Stimulated activated CD4-positive, alpha-beta T cell treated with anti-CD3 and anti-CD28 coated beads, Interleukin-4, amount 100 ng/mL, for 24 hours (primary cell): ENCODE measurements around the gene GCH1.
"Not testable (repeated sequence)": the region's sequence is repeated elsewhere in the genome, so short reads cannot be mapped to it uniquely, and the experiment has no call there.

Source experiments
- DNase-seq: peaks from one replicate; pipeline ENCODE4 v3.0.0-alpha.2; 2020

GCH1 gene

GRCh38 chr14:54906075-54906474 lies 3.4 kb upstream of the GCH1 start:
- DNase-seq = no peak

GRCh38 chr14:54902143-54902520 lies 494 bp downstream of the GCH1 start:
- DNase-seq = peak; percentile 78

GRCh38 chr14:54901380-54902142 lies 1.1 kb downstream of the GCH1 start:
- DNase-seq = peak; percentile 20

GRCh38 chr14:54899573-54899972 lies 3.1 kb downstream of the GCH1 start:
- DNase-seq = no peak

GRCh38 chr14:54897809-54898555 lies 4.6 kb downstream of the GCH1 start:
- not testable (repeated sequence) for DNase-seq

- DNase-seq = no peak
Measured at GRCh38 chr14:54895683-54896082, 6.9 kb downstream of the GCH1 start.

- DNase-seq = no peak
Measured at GRCh38 chr14:54894995-54895394, 7.6 kb downstream of the GCH1 start.

- peak; percentile 47 for DNase-seq
Measured at GRCh38 chr14:54893151-54893760, 9.4 kb downstream of the GCH1 start.

- no peak for DNase-seq
Measured at GRCh38 chr14:54891471-54892245, 11.0 kb downstream of the GCH1 start.

GRCh38 chr14:54890788-54891187 lies 11.8 kb downstream of the GCH1 start:
- no peak for DNase-seq

- no peak for DNase-seq
Measured at GRCh38 chr14:54889919-54890318, 12.7 kb downstream of the GCH1 start.

GRCh38 chr14:54882521-54882920 lies 20.1 kb downstream of the GCH1 start:
- no peak for DNase-seq

- peak; percentile 20 for DNase-seq
Measured at GRCh38 chr14:54881761-54882401, 20.7 kb downstream of the GCH1 start.

GRCh38 chr14:54881235-54881760 lies 21.3 kb downstream of the GCH1 start:
- peak; percentile 18 for DNase-seq

- no peak for DNase-seq
Measured at GRCh38 chr14:54877703-54878021, 25.0 kb downstream of the GCH1 start.

- DNase-seq = no peak
Measured at GRCh38 chr14:54877015-54877702, 25.5 kb downstream of the GCH1 start.

- DNase-seq = not testable (repeated sequence)
Measured at GRCh38 chr14:54875648-54876047, 27.0 kb downstream of the GCH1 start.

- not testable (repeated sequence) for DNase-seq
Measured at GRCh38 chr14:54870154-54871090, 32.2 kb downstream of the GCH1 start.

GRCh38 chr14:54867011-54867410 lies 35.6 kb downstream of the GCH1 start:
- no peak for DNase-seq

GRCh38 chr14:54866588-54866987 lies 36.0 kb downstream of the GCH1 start:
- DNase-seq = no peak

GRCh38 chr14:54864526-54864925 lies 38.1 kb downstream of the GCH1 start:
- no peak for DNase-seq
